ENCODE results near the gene RHOJ.

GRCh38 chr14:63178912-63179311 is 25.3 kb upstream of the RHOJ start:
- no peak for TF ChIP-seq CTCF (IDR thresholded peaks at IDR 0.05)
- no peak for TF ChIP-seq POLR2A (IDR thresholded peaks at IDR 0.05)
